HEK293 (cell line): ENCODE measurements around the gene IGSF23.
"Not testable (repeated sequence)": the region's sequence is repeated elsewhere in the genome, so short reads cannot be mapped to it uniquely, and the experiment has no call there.

Source experiments
- CTCF ChIA-PET: fragments of 350-600 bp; formaldehyde crosslinking; extraction: SDS; loops from one replicate; lab custom pipeline; 2021; ENCODE audit warnings: antibody characterized with exemption; lab: Yijun Ruan, JAX
- POLR2A ChIA-PET: fragments of 300-600 bp; formaldehyde crosslinking; extraction: SDS; loops from one replicate; lab custom pipeline; 2020; ENCODE audit warnings: antibody characterized with exemption, inconsistent platforms; lab: Yijun Ruan, JAX
- H3K27ac ChIP-seq: fragments of 200-500 bp; sonication (Bioruptor generic); 2 replicates; pipeline ENCODE4 v1.5.1; 2014; ENCODE audit warnings: low read depth, low read length, control low read depth, inconsistent platforms; ENCODE audit errors: extremely low read depth
- H3K36me3 ChIP-seq, 2 experiments: fragments of 200-500 bp in 1 of 2; sonication (Bioruptor generic) in 1 of 2; 1 replicate in 1 of 2; 2 replicates in 1 of 2; pipeline ENCODE4 v1.5.1; 2014 to 2017; ENCODE audit warnings: inconsistent platforms in 2 of 2, low read length in 2 of 2; ENCODE audit not compliant: control insufficient read depth in 2 of 2, insufficient read depth in 1 of 2
- H3K4me1 ChIP-seq: fragments of 200-500 bp; sonication (Bioruptor generic); 2 replicates; pipeline ENCODE4 v1.5.1; 2014; ENCODE audit warnings: mild to moderate bottlenecking, low read length, inconsistent platforms; ENCODE audit not compliant: control insufficient read depth, insufficient read depth
- H3K4me3 ChIP-seq: 2 replicates; pipeline ENCODE4 v1.5.1; 2011; ENCODE audit warnings: low read depth, mild to moderate bottlenecking, control low read depth, low read length, moderate library complexity
- H3K9me3 ChIP-seq: fragments of 200-500 bp; sonication (Bioruptor generic); 2 replicates; pipeline ENCODE4 v1.5.1; 2014; ENCODE audit warnings: low read depth, low read length, inconsistent platforms; ENCODE audit not compliant: control insufficient read depth, insufficient read depth
- GLI4 ChIP-seq: fragments of 450-650 bp; formaldehyde crosslinking; IDR thresholded peaks from 2 replicates; pipeline ENCODE4 v1.5.1; 2016; ENCODE audit warnings: missing biosample characterization, missing genetic modification characterization
- KLF8 ChIP-seq: fragments of 450-650 bp; formaldehyde crosslinking; IDR thresholded peaks from 2 replicates; pipeline ENCODE4 v1.5.1; 2016; ENCODE audit warnings: missing biosample characterization, missing genetic modification characterization
- SCRT2 ChIP-seq: fragments of 450-650 bp; formaldehyde crosslinking; IDR thresholded peaks from 2 replicates; pipeline ENCODE4 v1.5.1; 2016; ENCODE audit warnings: missing biosample characterization, missing genetic modification characterization
- ZBTB48 ChIP-seq: fragments of 450-650 bp; formaldehyde crosslinking; IDR thresholded peaks from 2 replicates; pipeline ENCODE4 v1.5.1; 2016; ENCODE audit warnings: missing biosample characterization, missing genetic modification characterization
- ZFP69B ChIP-seq: fragments of 450-650 bp; formaldehyde crosslinking; IDR thresholded peaks from 2 replicates; pipeline ENCODE4 v1.5.1; 2016; ENCODE audit warnings: missing biosample characterization, missing genetic modification characterization
- ZNF112 ChIP-seq: fragments of 450-650 bp; formaldehyde crosslinking; IDR thresholded peaks from 2 replicates; pipeline ENCODE4 v1.5.0; 2017; ENCODE audit warnings: missing biosample characterization, missing genetic modification characterization
- ZNF132 ChIP-seq: fragments of 450-650 bp; formaldehyde crosslinking; IDR thresholded peaks from 2 replicates; pipeline ENCODE4 v1.5.1; 2017; ENCODE audit warnings: missing biosample characterization, missing genetic modification characterization, borderline replicate concordance
- ZNF239 ChIP-seq: fragments of 450-650 bp; formaldehyde crosslinking; IDR thresholded peaks from 2 replicates; pipeline ENCODE4 v1.5.1; 2016; ENCODE audit warnings: missing biosample characterization, missing genetic modification characterization
- ZNF292 ChIP-seq: fragments of 450-650 bp; formaldehyde crosslinking; IDR thresholded peaks from 2 replicates; pipeline ENCODE4 v1.5.1; 2016; ENCODE audit warnings: low read depth, missing biosample characterization, missing genetic modification characterization, borderline replicate concordance
- ZNF423 ChIP-seq: fragments of 450-650 bp; formaldehyde crosslinking; IDR thresholded peaks from 2 replicates; pipeline ENCODE4 v1.5.1; 2016; ENCODE audit warnings: missing biosample characterization, missing genetic modification characterization
- ZNF747 ChIP-seq: fragments of 450-650 bp; formaldehyde crosslinking; IDR thresholded peaks from 2 replicates; pipeline ENCODE4 v1.5.1; 2016; ENCODE audit warnings: missing biosample characterization, missing genetic modification characterization
- ZNF837 ChIP-seq: fragments of 450-650 bp; formaldehyde crosslinking; IDR thresholded peaks from 2 replicates; pipeline ENCODE4 v1.5.1; 2016; ENCODE audit warnings: missing biosample characterization, missing genetic modification characterization
- TF ChIP-seq, protein P1 (sequence below): fragments of 450-650 bp; formaldehyde crosslinking; IDR thresholded peaks from 2 replicates; pipeline ENCODE4 v1.5.1; 2016; ENCODE audit warnings: missing biosample characterization, missing genetic modification characterization
- TF ChIP-seq, protein P2 (sequence below): fragments of 450-650 bp; formaldehyde crosslinking; IDR thresholded peaks from 2 replicates; pipeline ENCODE4 v1.5.1; 2016; ENCODE audit warnings: missing biosample characterization, missing genetic modification characterization
- TF ChIP-seq, protein P3 (sequence below): sonication (generic); formaldehyde crosslinking; IDR thresholded peaks from 2 replicates; pipeline ENCODE4 v1.8.1; 2022; ENCODE audit warnings: mild to moderate bottlenecking, moderate library complexity, missing genetic modification reagents
- TF ChIP-seq, protein P4 (sequence below): fragments of 450-650 bp; formaldehyde crosslinking; optimal IDR thresholded peaks from 2 replicates; pipeline ENCODE3; 2016; ENCODE audit warnings: missing biosample characterization, mild to moderate bottlenecking, missing genetic modification characterization

IGSF23 gene

DNA sequence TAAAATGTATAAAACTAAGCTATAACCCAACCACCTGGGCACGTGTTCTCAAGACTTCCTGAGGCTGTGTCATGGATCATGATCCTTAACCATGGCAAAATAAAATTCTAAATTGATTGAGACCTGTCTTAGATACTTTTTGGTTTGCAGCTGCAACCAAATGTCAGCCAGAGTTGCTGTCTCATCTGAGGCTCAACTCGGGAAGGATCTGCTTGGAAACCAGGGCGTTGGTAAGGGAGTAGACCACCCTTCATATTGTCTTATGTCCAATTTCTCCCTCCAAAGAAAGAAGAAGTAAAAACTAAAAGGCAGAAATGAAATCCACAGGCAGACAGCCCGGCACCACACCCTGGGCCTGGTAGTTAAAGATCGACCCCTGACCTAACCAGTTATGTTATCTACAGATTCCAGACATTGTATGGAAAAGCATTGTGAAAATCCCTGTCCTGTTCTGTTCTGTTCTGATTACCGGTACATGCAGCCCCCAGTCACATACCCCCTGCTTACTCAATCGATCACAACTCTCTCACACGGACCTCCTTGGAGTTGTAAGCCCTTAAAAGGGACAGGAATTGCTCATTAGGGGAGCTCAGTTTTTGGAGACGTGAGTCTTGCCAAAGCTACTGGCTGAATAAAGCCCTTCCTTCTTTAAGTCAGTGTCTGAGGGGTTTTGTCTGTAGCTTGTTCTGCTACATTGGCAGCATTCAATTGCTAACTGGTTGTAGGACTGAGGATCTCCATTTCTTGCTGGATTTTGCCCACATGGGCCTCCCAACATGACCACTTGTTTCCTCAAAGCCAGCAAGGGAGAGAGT is 22.9 kb upstream of the IGSF23 start (continued):
- TF ChIP-seq, protein P1, sequence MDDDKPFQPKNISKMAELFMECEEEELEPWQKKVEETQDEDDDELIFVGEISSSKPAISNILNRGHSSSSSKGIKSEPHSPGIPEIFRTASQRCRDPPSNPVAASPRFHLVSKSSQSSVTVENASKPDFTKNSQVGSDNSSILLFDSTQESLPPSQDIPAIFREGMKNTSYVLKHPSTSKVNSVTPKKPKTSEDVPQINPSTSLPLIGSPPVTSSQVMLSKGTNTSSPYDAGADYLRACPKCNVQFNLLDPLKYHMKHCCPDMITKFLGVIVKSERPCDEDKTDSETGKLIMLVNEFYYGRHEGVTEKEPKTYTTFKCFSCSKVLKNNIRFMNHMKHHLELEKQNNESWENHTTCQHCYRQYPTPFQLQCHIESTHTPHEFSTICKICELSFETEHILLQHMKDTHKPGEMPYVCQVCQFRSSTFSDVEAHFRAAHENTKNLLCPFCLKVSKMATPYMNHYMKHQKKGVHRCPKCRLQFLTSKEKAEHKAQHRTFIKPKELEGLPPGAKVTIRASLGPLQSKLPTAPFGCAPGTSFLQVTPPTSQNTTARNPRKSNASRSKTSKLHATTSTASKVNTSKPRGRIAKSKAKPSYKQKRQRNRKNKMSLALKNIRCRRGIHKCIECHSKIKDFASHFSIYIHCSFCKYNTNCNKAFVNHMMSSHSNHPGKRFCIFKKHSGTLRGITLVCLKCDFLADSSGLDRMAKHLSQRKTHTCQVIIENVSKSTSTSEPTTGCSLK (tag by site-specific recombination) = no peak
- TF ChIP-seq, protein P2, sequence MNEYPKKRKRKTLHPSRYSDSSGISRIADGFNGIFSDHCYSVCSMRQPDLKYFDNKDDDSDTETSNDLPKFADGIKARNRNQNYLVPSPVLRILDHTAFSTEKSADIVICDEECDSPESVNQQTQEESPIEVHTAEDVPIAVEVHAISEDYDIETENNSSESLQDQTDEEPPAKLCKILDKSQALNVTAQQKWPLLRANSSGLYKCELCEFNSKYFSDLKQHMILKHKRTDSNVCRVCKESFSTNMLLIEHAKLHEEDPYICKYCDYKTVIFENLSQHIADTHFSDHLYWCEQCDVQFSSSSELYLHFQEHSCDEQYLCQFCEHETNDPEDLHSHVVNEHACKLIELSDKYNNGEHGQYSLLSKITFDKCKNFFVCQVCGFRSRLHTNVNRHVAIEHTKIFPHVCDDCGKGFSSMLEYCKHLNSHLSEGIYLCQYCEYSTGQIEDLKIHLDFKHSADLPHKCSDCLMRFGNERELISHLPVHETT (tag by site-specific recombination) = no peak
- TF ChIP-seq ZNF837 (tag by site-specific recombination) = no peak
- TF ChIP-seq, protein P3, sequence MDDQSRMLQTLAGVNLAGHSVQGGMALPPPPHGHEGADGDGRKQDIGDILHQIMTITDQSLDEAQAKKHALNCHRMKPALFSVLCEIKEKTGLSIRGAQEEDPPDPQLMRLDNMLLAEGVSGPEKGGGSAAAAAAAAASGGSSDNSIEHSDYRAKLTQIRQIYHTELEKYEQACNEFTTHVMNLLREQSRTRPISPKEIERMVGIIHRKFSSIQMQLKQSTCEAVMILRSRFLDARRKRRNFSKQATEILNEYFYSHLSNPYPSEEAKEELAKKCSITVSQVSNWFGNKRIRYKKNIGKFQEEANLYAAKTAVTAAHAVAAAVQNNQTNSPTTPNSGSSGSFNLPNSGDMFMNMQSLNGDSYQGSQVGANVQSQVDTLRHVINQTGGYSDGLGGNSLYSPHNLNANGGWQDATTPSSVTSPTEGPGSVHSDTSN = no peak

DNA sequence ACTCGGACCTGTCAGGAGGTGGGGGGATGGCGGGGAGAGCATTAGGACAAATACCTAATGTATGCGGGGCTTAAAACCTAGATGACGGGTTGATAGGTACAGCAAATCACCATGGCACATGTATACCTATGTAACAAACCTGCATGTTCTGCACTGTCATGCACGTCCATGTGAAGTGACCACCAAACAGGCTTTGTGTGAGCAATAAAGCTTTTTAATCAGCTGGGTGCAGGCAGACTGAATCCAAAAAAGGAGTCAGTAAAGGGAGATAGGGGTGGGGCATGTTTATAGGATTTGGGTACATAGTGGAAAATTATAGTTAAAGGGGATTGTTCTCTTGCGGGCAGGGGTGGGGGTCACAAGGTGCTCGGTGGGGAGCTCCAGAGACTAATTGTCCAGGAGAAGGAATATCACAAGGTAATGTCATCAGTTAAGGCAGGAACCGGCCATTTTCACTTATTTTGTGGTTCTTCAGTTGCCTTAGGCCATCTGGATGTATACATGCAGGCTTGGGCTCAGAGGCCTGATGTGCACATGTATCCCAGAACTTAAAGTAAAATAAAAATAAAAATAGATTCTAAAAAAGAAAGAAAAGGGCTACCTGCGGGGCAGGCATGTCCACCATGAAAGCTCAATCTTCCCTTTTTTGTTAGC is 21.9 kb upstream of the IGSF23 start:
- H3K27ac ChIP-seq, H3K9me3 ChIP-seq, POLR2A ChIA-PET, H3K4me3 ChIP-seq, H3K36me3 ChIP-seq, H3K4me1 ChIP-seq: not testable (repeated sequence)
- CTCF ChIA-PET = interaction anchor here (0.9 to 2.5 kb wide), 2 partner anchors 8 to 26 kb away, joined by 3 to 8 read pairs; no protein-coding TSS in a partner anchor

DNA sequence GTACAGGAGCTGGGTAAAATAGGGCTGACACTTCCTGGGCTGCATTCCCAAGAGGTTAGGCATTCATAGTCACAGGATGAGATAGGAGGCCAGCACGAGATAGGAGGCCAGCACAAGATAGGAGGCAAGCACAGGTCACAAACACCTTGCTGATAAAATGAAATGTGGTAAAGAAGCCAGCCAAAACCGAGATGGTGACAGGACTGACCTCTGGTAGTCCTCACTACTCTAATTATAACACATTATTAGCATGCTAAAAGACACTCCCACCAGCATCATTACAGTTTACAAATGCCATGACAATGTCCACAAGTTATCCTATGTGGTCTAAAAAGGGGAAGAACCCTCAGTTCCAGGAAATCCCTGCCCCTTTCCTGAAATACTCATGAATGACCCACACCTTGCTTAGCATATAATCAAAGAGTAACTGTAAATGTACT is 20.9 kb upstream of the IGSF23 start:
- TF ChIP-seq ZNF837 (tag by site-specific recombination) (no peak), ZFP69B (no peak), GLI4 (tag by site-specific recombination) (no peak), KLF8 (tag by site-specific recombination) (no peak), ZBTB48 (tag by site-specific recombination) (no peak), ZNF112 (tag by site-specific recombination) (no peak), ZNF292 (tag by site-specific recombination) (no peak), ZNF132 (no peak), ZNF423 (tag by site-specific recombination) (no peak), ZNF239 (tag by site-specific recombination) (no peak), ZNF747 (tag by site-specific recombination) (no peak), SCRT2 (tag by site-specific recombination) (no peak)
- TF ChIP-seq, protein P4, sequence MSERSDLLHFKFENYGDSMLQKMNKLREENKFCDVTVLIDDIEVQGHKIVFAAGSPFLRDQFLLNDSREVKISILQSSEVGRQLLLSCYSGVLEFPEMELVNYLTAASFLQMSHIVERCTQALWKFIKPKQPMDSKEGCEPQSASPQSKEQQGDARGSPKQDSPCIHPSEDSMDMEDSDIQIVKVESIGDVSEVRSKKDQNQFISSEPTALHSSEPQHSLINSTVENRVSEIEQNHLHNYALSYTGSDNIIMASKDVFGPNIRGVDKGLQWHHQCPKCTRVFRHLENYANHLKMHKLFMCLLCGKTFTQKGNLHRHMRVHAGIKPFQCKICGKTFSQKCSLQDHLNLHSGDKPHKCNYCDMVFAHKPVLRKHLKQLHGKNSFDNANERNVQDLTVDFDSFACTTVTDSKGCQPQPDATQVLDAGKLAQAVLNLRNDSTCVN (tag by site-specific recombination) = no peak
- Histone ChIP-seq H3K4me1 (no peaks in the 10 kb centered on the region), H3K36me3 (no peaks in the 10 kb centered on the region), H3K9me3 (no peaks in the 10 kb centered on the region), H3K4me3 (no peak overlapping the region), H3K27ac (no peak overlapping the region)
- CTCF ChIA-PET = interaction anchor here (0.6 to 2.5 kb wide), 3 partner anchors 9 to 52 kb away, joined by 3 to 9 read pairs (median 8); no protein-coding TSS in a partner anchor
- POLR2A ChIA-PET = no interaction called here
